Fibroblast of lung (primary cell): ENCODE results near the gene KLHL8. TPM values are rescaled to one million over a fixed set of nuclear protein-coding genes. Genes with fewer than 3 reads are reported as not detected.

Experiments used
- DNase-seq, 2 donors: peaks; one replicate each; pipeline versions ENCODE4 v3.0.0 to v3.0.0-alpha.2; 2010; ENCODE audit warnings: low read depth in 2 of 2
- H2AFZ ChIP-seq: 2 replicates; pipeline ENCODE4 v1.5.1; 2012; ENCODE audit warnings: low read length, control low read depth, inconsistent platforms
- H3K27ac ChIP-seq: 2 replicates; pipeline ENCODE4 v1.5.1; 2011; ENCODE audit warnings: low read length, control low read depth; ENCODE audit not compliant: insufficient read depth
- H3K27me3 ChIP-seq: 2 replicates; pipeline ENCODE4 v1.5.1; 2011; ENCODE audit warnings: mild to moderate bottlenecking, low read length; ENCODE audit not compliant: control insufficient read depth, insufficient read depth
- H3K36me3 ChIP-seq: 2 replicates; pipeline ENCODE4 v1.5.1; 2011; ENCODE audit warnings: low read length; ENCODE audit not compliant: control insufficient read depth, insufficient read depth
- H3K4me1 ChIP-seq: 2 replicates; pipeline ENCODE4 v1.5.1; 2011; ENCODE audit warnings: low read length; ENCODE audit not compliant: control insufficient read depth, insufficient read depth; ENCODE audit errors: extremely low read depth
- H3K4me2 ChIP-seq: 2 replicates; pipeline ENCODE4 v1.5.1; 2011; ENCODE audit warnings: low read length, control low read depth; ENCODE audit not compliant: insufficient read depth; ENCODE audit errors: extremely low read depth
- H3K4me3 ChIP-seq, 4 experiments: fragments of 200-600 bp in 1 of 4; sonication (generic) in 1 of 4; replicated peaks in 1 of 4; 2 replicates each; pipeline ENCODE4 v1.5.1; 2011 to 2016; ENCODE audit warnings: low read length in 4 of 4, low read depth in 3 of 4, mild to moderate bottlenecking in 3 of 4, control low read depth in 2 of 4, inconsistent platforms in 1 of 4, mixed read lengths in 1 of 4; ENCODE audit not compliant: insufficient read depth in 1 of 4; ENCODE audit errors: control extremely low read depth in 1 of 4
- H3K79me2 ChIP-seq: 2 replicates; pipeline ENCODE4 v1.5.1; 2012; ENCODE audit warnings: mild to moderate bottlenecking, low read length, inconsistent platforms; ENCODE audit not compliant: control insufficient read depth, insufficient read depth
- H3K9ac ChIP-seq: 2 replicates; pipeline ENCODE4 v1.5.1; 2011; ENCODE audit warnings: mild to moderate bottlenecking, low read length, control low read depth; ENCODE audit not compliant: insufficient read depth
- H3K9me3 ChIP-seq: 2 replicates; pipeline ENCODE4 v1.5.1; 2012; ENCODE audit warnings: low read depth, low read length; ENCODE audit not compliant: control insufficient read depth, insufficient read depth
- H4K20me1 ChIP-seq: 2 replicates; pipeline ENCODE4 v1.5.1; 2011; ENCODE audit warnings: low read length; ENCODE audit not compliant: control insufficient read depth, insufficient read depth; ENCODE audit errors: extremely low read depth
- CTCF ChIP-seq, 2 donors: IDR thresholded peaks in 1 of 2; conservative IDR thresholded peaks in 1 of 2; 1 replicate in 1 of 2; 2 replicates in 1 of 2; pipeline ENCODE4 v1.5.1; 2011 to 2012; ENCODE audit warnings: low read length in 2 of 2, control low read depth in 1 of 2, inconsistent platforms in 1 of 2, low read depth in 1 of 2, mild to moderate bottlenecking in 1 of 2
- EZH2 ChIP-seq: IDR thresholded peaks from 2 replicates; pipeline ENCODE4 v1.5.1; 2012; ENCODE audit warnings: low read length, control low read depth, mild to moderate bottlenecking; ENCODE audit errors: missing control alignments
- polyA plus RNA-seq, 2 donors: library from polyadenylated mRNA; depleted of rRNA in 1 of 2; stranded (reverse) in 1 of 2; unstranded in 1 of 2; fragments of >200 nt; gene quantifications; 2 replicates each; pipeline ENCODE4 v1.2.1, GENCODE V29; 2011 to 2012; ENCODE audit warnings: missing spikeins in 1 of 2
- total RNA-seq: library from RNA; depleted of rRNA; stranded (reverse); fragments of >200 nt; gene quantifications from 2 replicates; pipeline ENCODE4 v1.2.1, GENCODE V29; 2014

Gene KLHL8
- total and polyA plus RNA-seq, 2 donors (not counting 1 experiment from before 2014, with no cell fraction given), result 8.8 to 15.7 TPM

DNA sequence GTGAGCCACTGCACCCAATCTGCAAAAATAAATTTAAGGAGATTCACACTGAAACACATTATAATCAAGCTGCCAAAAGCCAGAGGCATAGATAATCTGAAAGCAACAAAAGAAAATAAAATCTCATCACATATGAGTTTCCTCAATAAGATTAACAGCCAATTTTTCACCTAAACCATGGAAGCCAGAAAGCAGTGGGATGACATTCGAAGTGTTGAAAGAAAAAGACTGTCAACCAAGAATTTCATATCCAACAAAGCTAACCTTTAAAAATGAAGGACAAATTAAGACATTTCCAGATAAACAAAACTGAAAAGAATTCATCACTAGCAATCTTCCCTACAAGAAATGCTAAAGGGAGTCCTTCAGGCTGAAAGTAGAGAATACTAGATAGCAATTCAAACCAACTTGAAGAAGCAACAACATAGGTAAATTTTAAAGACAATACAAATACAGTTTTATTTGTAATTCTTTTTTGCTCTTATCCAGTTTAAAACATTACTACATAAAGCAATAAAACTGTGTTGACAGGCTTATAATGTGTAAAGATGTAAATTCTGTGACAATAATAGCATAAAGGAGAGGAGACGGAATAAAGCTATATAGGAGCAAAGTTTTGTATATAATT is 23.1 kb upstream of the KLHL8 start:
- Histone ChIP-seq H3K27ac (no peak overlapping the region), H3K36me3 (no peaks in the 10 kb centered on the region), H3K4me2 (no peak overlapping the region), H3K79me2 (no peaks in the 10 kb centered on the region), H2AFZ (no peak overlapping the region), H3K9ac (no peak overlapping the region), H4K20me1 (no peaks in the 10 kb centered on the region), H3K9me3 (no peaks in the 10 kb centered on the region), H3K4me1 (no peaks in the 10 kb centered on the region), H3K27me3 (no peaks in the 10 kb centered on the region), H3K4me3 (no peak overlapping the region)
- peak in 1 of 2 donors; percentile 12 for DNase-seq
- no peak for TF ChIP-seq CTCF (conservative IDR thresholded peaks at IDR 0.05 in 1 of 2, IDR thresholded peaks at IDR 0.05 in 1 of 2; ENCODE audit: low read depth in 1 of 2, low read length in 2 of 2)
- TF ChIP-seq EZH2, result no peak

DNA sequence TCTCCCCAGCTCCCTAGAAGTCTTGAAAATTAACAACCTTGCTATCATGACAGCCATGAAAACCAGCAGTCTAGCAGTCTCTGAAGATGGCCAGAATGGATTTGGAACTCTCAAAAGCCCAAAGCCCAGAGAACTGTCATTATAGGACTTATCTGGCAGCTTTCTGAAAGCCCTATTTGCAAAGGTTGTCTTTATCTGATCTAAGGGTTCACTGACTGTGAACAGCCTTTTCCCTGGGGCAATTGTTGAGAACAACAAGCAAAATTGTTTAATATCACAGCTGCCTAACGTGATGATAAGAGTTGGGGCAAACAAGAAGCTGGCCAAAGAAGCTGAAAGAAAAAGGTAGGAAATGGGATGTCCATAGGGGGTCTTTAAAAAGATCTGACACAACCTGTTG is 20.9 kb upstream of the KLHL8 start:
- TF ChIP-seq CTCF (conservative IDR thresholded peaks at IDR 0.05 in 1 of 2, IDR thresholded peaks at IDR 0.05 in 1 of 2; ENCODE audit: low read depth in 1 of 2, low read length in 2 of 2), result no peak
- TF ChIP-seq EZH2, result no peak
- H3K27ac ChIP-seq, result no peak overlapping the region
- no peak overlapping the region for H2AFZ ChIP-seq
- no peaks in the 10 kb centered on the region for H3K27me3 ChIP-seq
- no peaks in the 10 kb centered on the region for H3K79me2 ChIP-seq
- H3K9ac ChIP-seq, result no peak overlapping the region
- no peak overlapping the region for H3K4me3 ChIP-seq
- H3K36me3 ChIP-seq, result no peaks in the 10 kb centered on the region
- no peak overlapping the region for H3K4me2 ChIP-seq
- no peaks in the 10 kb centered on the region for H4K20me1 ChIP-seq
- H3K4me1 ChIP-seq, result no peaks in the 10 kb centered on the region
- DNase-seq, result no peak
- no peaks in the 10 kb centered on the region for H3K9me3 ChIP-seq

DNA sequence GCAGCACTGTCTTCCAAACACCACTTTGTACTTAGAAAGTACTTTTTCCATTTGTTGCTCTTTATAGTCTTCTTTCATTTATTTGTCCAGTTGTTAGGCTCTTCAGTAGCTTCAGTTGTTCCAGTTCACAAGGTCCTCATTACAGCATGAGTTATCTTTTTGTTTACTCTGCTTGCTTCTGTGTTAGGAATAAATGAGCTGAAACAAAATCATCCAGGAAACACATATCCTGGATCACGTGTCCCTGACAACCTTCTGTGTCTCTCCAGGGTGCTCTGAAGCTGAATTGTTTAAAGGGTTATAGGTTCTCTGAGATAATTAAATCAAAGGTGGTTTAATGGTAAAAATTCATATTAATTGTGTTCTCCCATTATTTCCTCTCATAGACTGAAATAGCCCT is 19.9 kb upstream of the KLHL8 start:
- no peak overlapping the region for H2AFZ ChIP-seq
- H3K79me2 ChIP-seq, result no peaks in the 10 kb centered on the region
- H3K36me3 ChIP-seq, result no peaks in the 10 kb centered on the region
- H3K9me3 ChIP-seq, result no peaks in the 10 kb centered on the region
- H3K27ac ChIP-seq, result no peak overlapping the region
- no peak overlapping the region for H3K9ac ChIP-seq
- H3K4me2 ChIP-seq, result peak overlapping the region; percentile 11
- TF ChIP-seq CTCF (conservative IDR thresholded peaks at IDR 0.05 in 1 of 2, IDR thresholded peaks at IDR 0.05 in 1 of 2; ENCODE audit: low read depth in 1 of 2, low read length in 2 of 2) (no peak), EZH2 (no peak)
- peaks cover under 1% of the 10 kb centered on the region for H3K4me1 ChIP-seq
- H3K27me3 ChIP-seq, result no peaks in the 10 kb centered on the region
- H3K4me3 ChIP-seq, result no peak overlapping the region
- DNase-seq, result no peak
- H4K20me1 ChIP-seq, result no peaks in the 10 kb centered on the region
